Fibroblast of skin of abdomen (primary cell): Measurements from ENCODE around the gene ZNF829. TPM values are rescaled to one million over a fixed set of nuclear protein-coding genes. Genes with fewer than 3 reads are reported as not detected.

Source experiments
- DNase-seq: peaks from one replicate; pipeline ENCODE4 v3.0.0-alpha.2; 2013
- polyA plus RNA-seq, 2 experiments: library from polyadenylated mRNA; unstranded; fragments of 120-200 nt; gene quantifications; one replicate each; pipeline ENCODE4 v1.2.1, GENCODE V29; 2013; ENCODE audit not compliant: insufficient read length in 2 of 2

ZNF829 gene
- polyA plus RNA-seq (2013, experiment 1 of 2; ENCODE audit: insufficient read length), result 2.2 TPM
- polyA plus RNA-seq (2013, experiment 2 of 2; ENCODE audit: insufficient read length), result 2.1 TPM

- peak; percentile 87 for DNase-seq
These were observed at the start of gene ZNF829, which contains the start of gene ZNF568 for GRCh38 chr19:36915992-36916830. ZNF829 (minus strand) TSS chr19:36916291; CDS start chr19:36915167, 1,124 bp downstream. ZNF568 (plus strand) TSS chr19:36916332; CDS start chr19:36922771, 6,439 bp downstream.

GRCh38 chr19:36963280-36963679 lies 47.2 kb upstream of the ZNF829 start:
- DNase-seq, result no peak

- no peak for DNase-seq
These were observed 46.3 kb upstream of the ZNF829 start for GRCh38 chr19:36962346-36962745.

GRCh38 chr19:36950335-36951119 lies 34.4 kb upstream of the ZNF829 start:
- DNase-seq, result no peak

GRCh38 chr19:36939153-36939552 lies 23.1 kb upstream of the ZNF829 start:
- DNase-seq, result no peak

GRCh38 chr19:36931684-36932083 lies 15.6 kb upstream of the ZNF829 start:
- no peak for DNase-seq

- no peak for DNase-seq
These were observed 2.0 kb upstream of the ZNF829 start for GRCh38 chr19:36918090-36918489.

GRCh38 chr19:36916991-36917390 lies 900 bp upstream of the ZNF829 start:
- DNase-seq, result peak; percentile 18

- DNase-seq, result no peak
These were observed 17.7 kb downstream of the ZNF829 start for GRCh38 chr19:36898422-36898821.

- no peak for DNase-seq
These were observed 21.2 kb downstream of the ZNF829 start for GRCh38 chr19:36894849-36895383.

GRCh38 chr19:36891768-36892357 lies 24.2 kb downstream of the ZNF829 start:
- DNase-seq, result no peak

- DNase-seq, result no peak
These were observed 38.8 kb downstream of the ZNF829 start for GRCh38 chr19:36876993-36877938.

- DNase-seq, result no peak
These were observed 64.2 kb downstream of the ZNF829 start for GRCh38 chr19:36851898-36852297.

- peak; percentile 94 for DNase-seq
These were observed 65.3 kb downstream of the ZNF829 start, which contains the start of gene ZNF345 for GRCh38 chr19:36850559-36851442. ZNF345 (plus strand) TSS chr19:36850876; CDS start chr19:36876831, 25,955 bp downstream.

- peak; percentile 88 for DNase-seq
These were observed 66.2 kb downstream of the ZNF829 start for GRCh38 chr19:36849701-36850558.

- no peak for DNase-seq
These were observed 68.1 kb downstream of the ZNF829 start for GRCh38 chr19:36847968-36848367.

- DNase-seq, result peak; percentile 12
These were observed 77.2 kb downstream of the ZNF829 start for GRCh38 chr19:36838784-36839324.
